IMR-90 (cell line): Measurements from ENCODE around the gene PLAAT2. TPM values are rescaled to one million over a fixed set of nuclear protein-coding genes. Genes with fewer than 3 reads are reported as not detected.

Source experiments
- ATAC-seq: fragments of 200-7000 bp; cut with Tn5 transposase; 2 replicates; pipeline ENCODE4 v1.9.1; 2020; ENCODE audit warnings: low read depth, mild to moderate bottlenecking, moderate library complexity
- BruUV-seq: library from RNA; stranded (reverse); fragments of 400-500 nt; replicated peaks from 2 replicates; lab custom pipeline; 2021; lab: Mats Ljungman, UMichigan
- CTCF ChIA-PET: fragments of 300-600 bp; formaldehyde crosslinking; extraction: SDS; loops from one replicate; lab custom pipeline; 2021; ENCODE audit warnings: antibody characterized with exemption; lab: Yijun Ruan, JAX
- POLR2A ChIA-PET: fragments of 300-600 bp; sonication (Branson Sonifier 250); formaldehyde crosslinking; loops from one replicate; lab custom pipeline; 2022; ENCODE audit warnings: antibody characterized with exemption; ENCODE audit not compliant: unreplicated experiment; lab: Charles Lee
- DNase-seq: peaks from one replicate; pipeline ENCODE4 v3.0.0; 2013
- H2AFZ ChIP-seq: replicated peaks from 2 replicates; pipeline ENCODE3; 2013; ENCODE audit warnings: low read length, mild to moderate bottlenecking; ENCODE audit not compliant: poor library complexity
- H2AK5ac ChIP-seq: 2 replicates; pipeline ENCODE4 v1.6.1; 2013; ENCODE audit warnings: low read depth, low read length, inconsistent platforms
- H2AK9ac ChIP-seq: replicated peaks from 2 replicates; pipeline ENCODE3; 2013; ENCODE audit warnings: mild to moderate bottlenecking, low read depth, low read length, moderate library complexity; ENCODE audit not compliant: poor library complexity
- H2BK120ac ChIP-seq: 2 replicates; pipeline ENCODE4 v1.6.1; 2013; ENCODE audit warnings: low read depth, low read length, inconsistent platforms
- H2BK15ac ChIP-seq: 3 replicates; pipeline ENCODE4 v1.6.1; 2013; ENCODE audit warnings: low read depth, low read length, inconsistent platforms
- H2BK20ac ChIP-seq: 2 replicates; pipeline ENCODE4 v1.6.1; 2013; ENCODE audit warnings: low read depth, mild to moderate bottlenecking, inconsistent platforms, low read length, moderate library complexity
- H2BK5ac ChIP-seq: 2 replicates; pipeline ENCODE4 v1.6.1; 2013; ENCODE audit warnings: mild to moderate bottlenecking, low read depth, low read length, inconsistent platforms; ENCODE audit not compliant: poor library complexity, severe bottlenecking
- H3K14ac ChIP-seq: replicated peaks from 2 replicates; pipeline ENCODE4 v1.6.1; 2013; ENCODE audit warnings: low read depth, low read length, inconsistent platforms
- H3K18ac ChIP-seq: 2 replicates; pipeline ENCODE4 v1.6.1; 2013; ENCODE audit warnings: low read depth, low read length, control low read depth
- H3K23ac ChIP-seq: 2 replicates; pipeline ENCODE4 v1.6.1; 2013; ENCODE audit warnings: low read depth, low read length, inconsistent platforms
- H3K27ac ChIP-seq: 2 replicates; pipeline ENCODE4 v1.5.1; 2013; ENCODE audit warnings: mild to moderate bottlenecking, control low read depth, low read length; ENCODE audit not compliant: insufficient read depth
- H3K27me3 ChIP-seq: 2 replicates; pipeline ENCODE4 v1.6.1; 2013; ENCODE audit warnings: low read length; ENCODE audit not compliant: control insufficient read depth, insufficient read depth
- H3K36me3 ChIP-seq: 2 replicates; pipeline ENCODE4 v1.6.1; 2013; ENCODE audit warnings: low read length, mixed read lengths; ENCODE audit not compliant: control insufficient read depth, insufficient read depth
- H3K4ac ChIP-seq: 2 replicates; pipeline ENCODE4 v1.6.1; 2013; ENCODE audit warnings: low read depth, low read length, inconsistent platforms
- H3K4me1 ChIP-seq: 2 replicates; pipeline ENCODE4 v1.6.1; 2013; ENCODE audit warnings: low read length, mixed read lengths; ENCODE audit not compliant: control insufficient read depth, insufficient read depth
- H3K4me2 ChIP-seq: 2 replicates; pipeline ENCODE4 v1.6.1; 2013; ENCODE audit warnings: low read depth, mild to moderate bottlenecking, control low read depth, low read length, moderate library complexity
- H3K4me3 ChIP-seq: 2 replicates; pipeline ENCODE4 v1.5.1; 2013; ENCODE audit warnings: low read depth, mild to moderate bottlenecking, control low read depth, low read length, moderate library complexity; ENCODE audit not compliant: insufficient read depth
- H3K56ac ChIP-seq: 2 replicates; pipeline ENCODE4 v1.6.1; 2013; ENCODE audit warnings: low read length, inconsistent platforms; ENCODE audit not compliant: insufficient read depth; ENCODE audit errors: extremely low read depth
- H3K79me1 ChIP-seq, 2 experiments: 2 replicates each; pipeline ENCODE4 v1.6.1; 2013; ENCODE audit warnings: low read length in 2 of 2, inconsistent platforms in 1 of 2, low read depth in 1 of 2
- H3K9ac ChIP-seq: 2 replicates; pipeline ENCODE4 v1.6.1; 2013; ENCODE audit warnings: low read depth, low read length, control low read depth
- H3K9me1 ChIP-seq: 2 replicates; pipeline ENCODE4 v1.6.1; 2013; ENCODE audit warnings: low read length, inconsistent platforms; ENCODE audit not compliant: insufficient read depth
- H3K9me3 ChIP-seq: 2 replicates; pipeline ENCODE4 v1.6.1; 2013; ENCODE audit warnings: low read length; ENCODE audit not compliant: control insufficient read depth, insufficient read depth
- H4K20me1 ChIP-seq: 2 replicates; pipeline ENCODE4 v1.6.1; 2013; ENCODE audit warnings: low read length, inconsistent platforms; ENCODE audit not compliant: insufficient read depth
- H4K5ac ChIP-seq: 2 replicates; pipeline ENCODE4 v1.6.1; 2013; ENCODE audit warnings: mild to moderate bottlenecking, low read depth, low read length, control low read depth
- H4K8ac ChIP-seq, 2 experiments: 2 replicates each; pipeline ENCODE4 v1.6.1; 2013; ENCODE audit warnings: low read depth in 2 of 2, low read length in 2 of 2, control low read depth in 1 of 2, inconsistent platforms in 1 of 2
- H4K91ac ChIP-seq: 2 replicates; pipeline ENCODE4 v1.6.1; 2013; ENCODE audit warnings: low read depth, low read length, inconsistent platforms; ENCODE audit not compliant: insufficient read depth
- CEBPB ChIP-seq: IDR thresholded peaks from 2 replicates; pipeline ENCODE4 v1.6.1; 2012; ENCODE audit warnings: low read depth, low read length, improper control_type of control experiment
- CHD1 ChIP-seq: IDR thresholded peaks from 2 replicates; pipeline ENCODE4 v1.6.1; 2012; ENCODE audit warnings: low read depth, low read length, improper control_type of control experiment
- CTCF ChIP-seq: conservative IDR thresholded peaks from 2 replicates; pipeline ENCODE4 v1.5.1; 2012; ENCODE audit warnings: mild to moderate bottlenecking, low read depth, low read length, improper control_type of control experiment
- ELK1 ChIP-seq: fragments of 150-350 bp; IDR thresholded peaks from 2 replicates; pipeline ENCODE4 v1.6.1; 2016; ENCODE audit warnings: low read depth, mild to moderate bottlenecking, low read length, moderate library complexity, borderline replicate concordance
- FOS ChIP-seq: fragments of 150-350 bp; IDR thresholded peaks from 2 replicates; pipeline ENCODE4 v1.6.1; 2016; ENCODE audit warnings: low read depth, low read length
- MAFK ChIP-seq: IDR thresholded peaks from 2 replicates; pipeline ENCODE4 v1.6.1; 2012; ENCODE audit warnings: low read depth, low read length, improper control_type of control experiment
- MAZ ChIP-seq: IDR thresholded peaks from 2 replicates; pipeline ENCODE4 v1.6.1; 2012; ENCODE audit warnings: low read depth, mild to moderate bottlenecking, low read length, improper control_type of control experiment, moderate library complexity, borderline replicate concordance
- MXI1 ChIP-seq: IDR thresholded peaks from 2 replicates; pipeline ENCODE4 v1.6.1; 2012; ENCODE audit warnings: low read depth, mild to moderate bottlenecking, low read length, moderate library complexity, borderline replicate concordance
- POLR2A ChIP-seq: IDR thresholded peaks from 2 replicates; pipeline ENCODE4 v1.6.1; 2012; ENCODE audit warnings: mild to moderate bottlenecking, low read depth, low read length
- RAD21 ChIP-seq: IDR thresholded peaks from 2 replicates; pipeline ENCODE4 v1.6.1; 2012; ENCODE audit warnings: low read length, improper control_type of control experiment
- RCOR1 ChIP-seq: IDR thresholded peaks from 2 replicates; pipeline ENCODE4 v1.6.1; 2012; ENCODE audit warnings: mild to moderate bottlenecking, low read length, improper control_type of control experiment; ENCODE audit not compliant: insufficient replicate concordance
- RFX5 ChIP-seq: IDR thresholded peaks from 2 replicates; pipeline ENCODE4 v1.8.0; 2012; ENCODE audit warnings: low read depth, mild to moderate bottlenecking, low read length, moderate library complexity
- USF2 ChIP-seq: fragments of 150-350 bp; IDR thresholded peaks from 2 replicates; pipeline ENCODE4 v1.6.1; 2017; ENCODE audit warnings: mild to moderate bottlenecking, antibody characterized with exemption, low read length, low read depth
- WGBS, 2 experiments: methylation state at CpG; one replicate each; pipeline versions ENCODE4 v1.1.5 to v1.1.7; 2013; ENCODE audit warnings: missing lambda C conversion rate in 2 of 2; ENCODE audit not compliant: insufficient read length in 1 of 2; ENCODE audit errors: extremely low coverage in 2 of 2; 5-methylcytosine and 5-hydroxymethylcytosine counted together
- dilution Hi-C: fragments of 300-500 bp; cut with HindIII; formaldehyde crosslinking; loops from one replicate; pipeline ENCODE4 v1.14.3; 2018; ENCODE audit warnings: low sequenced_read_pairs; ENCODE audit not compliant: unreplicated experiment
- in situ Hi-C: fragments of 300-500 bp; cut with MboI; formaldehyde crosslinking; loops from 3 replicates; pipeline ENCODE4 v1.14.3; 2019; ENCODE audit warnings: low sequenced_read_pairs, inconsistent platforms, mixed read lengths
- intact Hi-C: fragments of 100-400 bp; cut with micrococcal nuclease; formaldehyde crosslinking; loops from 2 replicates; pipeline ENCODE4 v1.10.0; 2022
- polyA plus RNA-seq, 3 experiments: library from polyadenylated mRNA; depleted of rRNA; stranded (reverse); fragments of >200 nt; gene quantifications; 2 replicates each; pipeline ENCODE4 v1.2.3, GENCODE V29; 2012; ENCODE audit warnings: low replicate concordance in 1 of 3
- total RNA-seq: library from RNA; depleted of rRNA; stranded (reverse); fragments of >200 nt; gene quantifications from 2 replicates; pipeline ENCODE4 v1.2.3, GENCODE V29; 2012

PLAAT2 gene
- total and polyA plus RNA-seq, 2 of the 4 experiments (the other 2 are of a cell fraction): not detected

GRCh38 chr11:63608353-63609345 is 45.5 kb upstream of the PLAAT2 start:
- no peak overlapping the region for H3K4me3 ChIP-seq
- H3K36me3 ChIP-seq: no peaks in the 10 kb centered on the region
- peak overlapping the region; percentile 38; the same call in 1 of the 2 replicates for H2AK5ac ChIP-seq
- in situ Hi-C loops: no loop called here
- TF ChIP-seq FOS: no peak
- TF ChIP-seq USF2: no peak
- no peak for TF ChIP-seq CTCF
- TF ChIP-seq RFX5: no peak
- TF ChIP-seq MXI1: no peak
- no peak for TF ChIP-seq POLR2A
- no peak for TF ChIP-seq RCOR1
- no peak for TF ChIP-seq CHD1
- no peak for TF ChIP-seq ELK1
- no peak for TF ChIP-seq CEBPB
- TF ChIP-seq RAD21: no peak
- no peak for TF ChIP-seq MAZ
- TF ChIP-seq MAFK: no peak
- H3K9me3 ChIP-seq: no peaks in the 10 kb centered on the region
- intact Hi-C loops: no loop called here
- H3K27ac ChIP-seq: no peak overlapping the region
- H3K14ac ChIP-seq: peak overlapping the region; percentile 10; the same call in 1 of the 2 replicates
- H3K18ac ChIP-seq: peak overlapping the region; percentile 91
- dilution Hi-C loops: no loop called here
- peaks cover 9% of the 10 kb centered on the region; the same call in 1 of the 2 replicates for H3K4me1 ChIP-seq
- ATAC-seq (peak; percentile 61), DNase-seq (peak; percentile 66)
- H2BK15ac ChIP-seq: no peak overlapping the region
- H2BK120ac ChIP-seq: peak overlapping the region; percentile 75
- H2AK9ac ChIP-seq: peak overlapping the region; percentile 47
- no peak overlapping the region for H3K56ac ChIP-seq
- no peak overlapping the region for H3K9ac ChIP-seq
- H3K79me1 ChIP-seq: no peaks in the 10 kb centered on the region
- peak overlapping the region; percentile 66 for H4K91ac ChIP-seq
- ChIA-PET CTCF (interaction anchor here (0.5 kb wide), 1 partner anchor 146 kb away, joined by 5 read pairs; no protein-coding TSS in a partner anchor), POLR2A (no interaction called here)
- H4K5ac ChIP-seq: peak overlapping the region; percentile 55
- 0 out of 2 replicates have a peak overlapping the region, but pooled peaks have one; percentile 3 for H3K23ac ChIP-seq
- H3K4me2 ChIP-seq: peak overlapping the region; percentile 36; the same call in 1 of the 2 replicates
- H3K4ac ChIP-seq: peak overlapping the region; percentile 58; the same call in 1 of the 2 replicates
- no CpG with 5 or more reads among the region's 11 CpGs for WGBS, 2 experiments
- no TSS peak for BruUV-seq
- H2BK20ac ChIP-seq: peak overlapping the region; percentile 83
- H2AFZ ChIP-seq: no peak overlapping the region
- no peaks in the 10 kb centered on the region for H4K20me1 ChIP-seq
- H3K27me3 ChIP-seq: 0 out of 2 replicates have a peak, but pooled peaks cover 2% of the 10 kb centered on the region
- no peaks in the 10 kb centered on the region; the same call in 1 of the 2 replicates for H3K9me1 ChIP-seq
- H4K8ac ChIP-seq: peak overlapping the region; percentile 28 to 31
- peak overlapping the region; percentile 28 for H2BK5ac ChIP-seq
